Measurements from ENCODE around the gene SSBP2. TPM values are rescaled to one million over a fixed set of nuclear protein-coding genes. Genes with fewer than 3 reads are reported as not detected.
"Not testable (repeated sequence)": the region's sequence is repeated elsewhere in the genome, so short reads cannot be mapped to it uniquely, and the experiment has no call there.

The SSBP2 gene
- total RNA-seq, 2 experiments from 2014 or later, result 32.5 to 35.4 TPM

DNA sequence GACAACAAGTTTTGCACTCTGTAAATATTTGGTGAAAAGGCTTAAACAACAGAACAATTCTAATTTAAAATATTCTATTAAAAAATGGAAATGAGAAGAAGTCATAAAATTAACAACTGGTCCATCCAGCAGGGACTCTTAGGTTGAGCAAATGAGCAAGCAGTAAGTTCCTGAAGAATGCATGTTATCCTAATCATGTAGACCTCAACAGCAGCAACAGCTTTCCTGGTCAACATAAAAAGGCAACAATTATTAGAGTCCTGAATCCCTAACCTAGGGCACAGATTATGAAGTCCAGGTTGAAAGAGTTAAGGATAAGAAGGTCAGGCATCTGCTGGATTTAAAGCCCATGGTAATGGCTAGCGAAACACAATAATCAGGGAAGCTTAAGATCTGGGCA, 120.9 kb downstream of the SSBP2 start:
- peaks cover 13% of the 10 kb centered on the region for H3K36me3 Mint-ChIP-seq
- H3K27ac Mint-ChIP-seq, result no peak overlapping the region
- DNase-seq, result no peak
- no peaks in the 10 kb centered on the region for H3K27me3 Mint-ChIP-seq
- POLR2A ChIA-PET, result interaction anchor here (0.7 kb wide), 1 partner anchor 835 kb away, joined by 3 read pairs; no protein-coding TSS in a partner anchor
- H3K9me3 Mint-ChIP-seq, result peaks cover 5% of the 10 kb centered on the region
- peaks cover 4% of the 10 kb centered on the region for H3K4me1 Mint-ChIP-seq
- ATAC-seq (ENCODE audit: low read depth), result no peak
- no peak overlapping the region for H3K4me3 Mint-ChIP-seq

DNA sequence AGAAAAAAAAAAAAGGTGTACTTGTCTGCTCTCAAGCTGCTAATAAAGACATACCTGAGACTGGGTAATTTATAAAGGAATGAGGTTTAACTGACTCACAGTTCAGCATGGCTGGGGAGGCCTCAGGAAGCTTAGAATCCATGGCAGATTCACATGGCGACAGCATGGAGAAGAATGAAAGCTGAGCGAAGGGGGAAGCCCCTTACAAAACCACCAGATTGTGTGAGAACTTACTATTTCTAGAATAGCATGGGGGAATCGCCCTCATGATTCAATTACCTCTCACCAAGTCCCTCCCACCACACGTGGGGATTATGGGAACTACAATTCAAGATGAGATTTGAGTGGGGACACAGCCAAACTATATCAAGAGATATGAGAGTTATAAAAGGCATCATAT, 122.8 kb downstream of the SSBP2 start:
- H3K9me3 Mint-ChIP-seq; DNase-seq; H3K4me1 Mint-ChIP-seq; H3K4me3 Mint-ChIP-seq; H3K27me3 Mint-ChIP-seq; ATAC-seq (ENCODE audit: low read depth); H3K27ac Mint-ChIP-seq; POLR2A ChIA-PET: not testable (repeated sequence)
- H3K36me3 Mint-ChIP-seq, result peaks cover 13% of the 10 kb centered on the region

DNA sequence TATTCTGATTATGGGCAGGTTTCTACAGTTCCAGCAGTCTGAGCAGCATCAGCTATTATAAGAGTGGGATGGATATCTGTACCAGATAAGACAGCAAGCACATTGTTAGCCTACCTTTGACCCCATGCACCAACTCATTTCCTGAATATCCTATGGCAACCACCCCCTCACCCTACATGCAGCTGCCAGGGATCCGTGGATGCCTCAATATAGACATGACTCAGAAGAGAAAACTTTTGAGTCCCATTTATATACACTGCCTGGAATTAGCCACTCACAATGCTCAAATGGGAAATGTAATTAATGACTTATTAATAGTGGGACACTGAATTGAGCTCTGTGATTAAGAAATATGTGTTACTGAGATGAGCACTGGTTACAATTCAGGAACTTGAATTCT, 124.4 kb downstream of the SSBP2 start:
- DNase-seq (no peak), ATAC-seq (ENCODE audit: low read depth) (no peak)
- peaks cover 4% of the 10 kb centered on the region for H3K4me1 Mint-ChIP-seq
- peaks cover 10% of the 10 kb centered on the region for H3K9me3 Mint-ChIP-seq
- no peaks in the 10 kb centered on the region for H3K27me3 Mint-ChIP-seq
- no peak overlapping the region for H3K27ac Mint-ChIP-seq
- H3K36me3 Mint-ChIP-seq, result peaks cover 13% of the 10 kb centered on the region
- no peak overlapping the region for H3K4me3 Mint-ChIP-seq
- POLR2A ChIA-PET, result no interaction called here

DNA sequence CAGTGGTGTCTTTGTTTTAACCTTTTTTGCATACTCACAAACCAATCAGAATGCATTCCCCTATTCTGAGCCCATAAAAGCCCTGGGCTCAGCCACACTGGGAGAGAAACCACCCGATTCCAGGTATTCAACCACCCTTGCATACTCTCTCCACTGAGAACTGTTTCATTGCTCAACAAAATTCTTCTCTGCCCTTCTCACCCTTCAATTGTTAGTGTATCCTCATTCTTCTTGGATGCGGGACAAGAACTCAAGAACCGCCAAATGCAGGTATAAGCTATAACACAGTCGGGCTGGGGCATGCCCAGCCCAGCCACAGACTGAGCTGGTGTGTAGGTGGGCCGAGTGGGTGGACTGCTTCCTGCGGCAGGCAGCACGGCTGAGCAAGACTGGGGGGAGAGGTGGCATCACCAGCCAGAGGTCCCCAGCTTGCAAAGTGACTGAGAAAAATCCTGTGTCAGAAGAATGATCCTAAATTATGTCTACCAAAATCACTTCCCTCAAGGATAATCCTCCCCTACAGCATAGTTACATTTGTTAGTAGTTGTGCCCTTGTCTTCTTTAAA, 141.0 kb downstream of the SSBP2 start:
- POLR2A ChIA-PET, result no interaction called here
- peaks cover 26% of the 10 kb centered on the region for H3K36me3 Mint-ChIP-seq
- no peaks in the 10 kb centered on the region for H3K4me1 Mint-ChIP-seq
- no peak overlapping the region for H3K27ac Mint-ChIP-seq
- H3K9me3 Mint-ChIP-seq, result peaks cover 17% of the 10 kb centered on the region
- no peak overlapping the region for H3K4me3 Mint-ChIP-seq
- DNase-seq (no peak), ATAC-seq (ENCODE audit: low read depth) (no peak)
- H3K27me3 Mint-ChIP-seq, result no peaks in the 10 kb centered on the region

DNA sequence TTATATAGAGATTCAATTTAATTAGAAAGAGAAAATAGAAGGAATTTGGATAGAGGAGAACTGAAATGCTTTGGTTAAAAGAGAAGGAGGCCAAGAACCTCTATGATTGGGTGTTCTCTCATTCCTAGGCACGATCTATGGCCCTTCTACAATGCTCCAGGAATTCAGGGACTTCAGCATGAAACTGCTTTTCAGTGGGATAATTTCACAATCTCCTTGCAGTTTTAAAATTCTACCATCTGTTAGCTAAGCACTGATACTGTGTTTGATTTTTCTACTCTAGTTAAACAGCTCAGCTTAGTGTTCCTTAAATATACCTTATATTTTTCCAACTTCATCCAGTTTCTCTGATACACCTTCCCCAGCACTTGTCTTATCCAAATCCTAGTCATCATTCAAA, 141.9 kb downstream of the SSBP2 start:
- H3K27me3 Mint-ChIP-seq, result no peaks in the 10 kb centered on the region
- H3K9me3 Mint-ChIP-seq, result peaks cover 16% of the 10 kb centered on the region
- ATAC-seq (ENCODE audit: low read depth) (no peak), DNase-seq (no peak)
- peaks cover 21% of the 10 kb centered on the region for H3K36me3 Mint-ChIP-seq
- no peak overlapping the region for H3K4me3 Mint-ChIP-seq
- POLR2A ChIA-PET, result no interaction called here
- H3K27ac Mint-ChIP-seq, result no peak overlapping the region
- peaks cover 1% of the 10 kb centered on the region for H3K4me1 Mint-ChIP-seq

DNA sequence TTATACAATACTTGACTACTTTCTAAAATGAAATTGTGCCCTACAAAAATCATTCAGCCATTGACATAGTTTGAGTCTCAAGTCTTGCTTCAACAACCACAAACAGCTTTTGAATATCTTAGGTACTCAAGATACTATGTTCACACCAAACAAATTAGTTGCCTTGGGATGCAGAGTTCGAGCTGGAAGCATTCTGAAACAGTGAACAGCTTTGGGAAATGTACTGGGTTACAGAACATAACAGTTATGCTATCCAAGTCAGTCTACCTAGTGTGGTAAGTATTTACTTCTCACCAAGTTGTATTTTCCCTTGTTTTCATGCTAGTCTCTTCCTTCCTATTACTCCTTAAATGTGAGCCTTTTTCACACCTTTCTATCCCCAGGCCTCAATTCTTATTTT, 143.2 kb downstream of the SSBP2 start:
- Mint-ChIP-seq H3K4me1 (peaks cover 1% of the 10 kb centered on the region), H3K4me3 (no peak overlapping the region), H3K27me3 (no peaks in the 10 kb centered on the region), H3K27ac (no peak overlapping the region), H3K9me3 (peaks cover 12% of the 10 kb centered on the region), H3K36me3 (peaks cover 13% of the 10 kb centered on the region)
- DNase-seq, result no peak
- ATAC-seq (ENCODE audit: low read depth), result no peak
- POLR2A ChIA-PET, result no interaction called here

DNA sequence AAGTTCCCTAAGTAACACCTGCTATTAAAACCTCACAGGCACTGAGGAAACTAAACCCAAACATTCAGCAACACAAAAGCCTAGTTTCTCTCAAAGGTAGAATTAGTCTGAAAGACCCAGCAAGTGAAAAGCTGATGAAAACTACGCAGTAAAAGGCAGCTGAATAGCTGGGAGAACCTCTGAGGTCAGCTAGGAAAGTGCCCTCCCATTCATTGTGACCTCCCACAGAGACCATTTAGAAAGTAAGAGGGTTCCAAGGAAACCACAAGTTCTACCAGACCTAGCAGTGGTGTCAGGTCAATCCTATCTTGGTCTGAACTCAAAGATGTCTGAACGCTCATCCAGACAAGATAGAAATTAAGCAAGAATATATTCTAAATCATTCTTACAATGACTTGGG, 144.7 kb downstream of the SSBP2 start:
- Mint-ChIP-seq H3K4me1 (peaks cover 1% of the 10 kb centered on the region), H3K9me3 (peaks cover 12% of the 10 kb centered on the region), H3K27ac (no peak overlapping the region), H3K27me3 (no peaks in the 10 kb centered on the region), H3K4me3 (no peak overlapping the region), H3K36me3 (peaks cover 13% of the 10 kb centered on the region)
- no peak for DNase-seq
- POLR2A ChIA-PET, result no interaction called here
- no peak for ATAC-seq (ENCODE audit: low read depth)

DNA sequence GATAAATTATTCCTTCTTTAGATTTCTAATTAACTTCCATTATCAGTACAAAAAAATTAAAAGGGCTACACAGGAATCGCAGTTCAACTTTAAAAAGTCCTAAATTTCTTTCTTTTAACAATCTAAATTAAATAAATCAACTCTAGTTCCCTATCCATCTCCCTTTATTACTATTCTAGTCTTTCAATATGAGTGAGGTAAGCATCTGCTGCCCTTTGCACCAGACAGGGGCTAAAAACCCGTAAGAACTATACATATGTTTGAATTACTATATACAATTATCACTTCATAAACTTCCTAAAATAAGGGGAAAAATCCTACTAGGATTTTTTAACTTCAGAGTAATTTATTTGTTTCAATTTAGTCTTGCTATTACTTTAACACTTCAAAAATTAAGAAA, 145.6 kb downstream of the SSBP2 start:
- H3K36me3 Mint-ChIP-seq, result peaks cover 13% of the 10 kb centered on the region
- H3K4me1 Mint-ChIP-seq, result peaks cover 1% of the 10 kb centered on the region
- H3K27me3 Mint-ChIP-seq, result no peaks in the 10 kb centered on the region
- ATAC-seq (ENCODE audit: low read depth) (no peak), DNase-seq (no peak)
- POLR2A ChIA-PET, result no interaction called here
- H3K9me3 Mint-ChIP-seq, result peaks cover 10% of the 10 kb centered on the region
- H3K4me3 Mint-ChIP-seq, result no peak overlapping the region
- no peak overlapping the region for H3K27ac Mint-ChIP-seq

DNA sequence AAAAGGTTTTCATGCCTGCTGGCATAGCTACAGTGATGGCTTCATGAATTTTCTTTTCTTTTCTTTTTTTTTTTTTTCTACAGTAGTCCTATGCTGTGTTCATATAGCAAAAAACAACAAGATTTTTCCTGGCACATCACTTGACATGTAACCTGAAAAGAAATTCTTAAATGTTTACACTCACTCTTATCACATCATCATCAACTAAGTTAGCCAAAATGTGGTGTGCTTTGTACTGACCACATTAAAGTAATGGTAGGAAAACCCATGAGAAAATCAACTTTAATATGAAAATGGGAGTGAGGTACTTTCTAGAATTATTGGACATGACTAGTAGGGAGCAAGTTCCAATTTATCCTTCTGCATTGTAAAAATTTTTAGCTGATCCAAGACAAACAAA, 146.7 kb downstream of the SSBP2 start:
- ATAC-seq (ENCODE audit: low read depth) (no peak), DNase-seq (no peak)
- H3K4me1 Mint-ChIP-seq, result peaks cover 1% of the 10 kb centered on the region
- H3K27ac Mint-ChIP-seq, result no peak overlapping the region
- peaks cover 4% of the 10 kb centered on the region for H3K9me3 Mint-ChIP-seq
- POLR2A ChIA-PET, result no interaction called here
- H3K27me3 Mint-ChIP-seq, result no peaks in the 10 kb centered on the region
- no peak overlapping the region for H3K4me3 Mint-ChIP-seq
- peaks cover 5% of the 10 kb centered on the region for H3K36me3 Mint-ChIP-seq

DNA sequence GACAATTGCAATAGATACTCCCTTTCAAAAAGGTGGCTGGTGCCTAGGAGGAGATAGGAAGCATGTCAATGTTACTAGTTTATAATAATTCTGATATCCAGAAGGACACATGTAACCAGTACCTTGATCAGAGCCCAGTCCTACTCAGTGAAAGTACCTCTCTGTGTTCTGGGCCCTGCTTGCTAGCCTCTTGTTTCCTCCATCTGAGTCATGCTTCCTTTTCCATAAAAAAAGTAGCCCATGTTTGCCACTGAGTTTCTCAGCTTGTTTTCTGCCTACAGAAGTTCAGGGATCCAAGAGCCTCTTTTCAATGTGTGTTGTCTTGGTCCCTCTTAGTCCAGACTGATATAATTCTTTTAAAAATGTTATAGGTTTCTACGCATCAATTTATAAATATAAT, 149.0 kb downstream of the SSBP2 start:
- ATAC-seq (ENCODE audit: low read depth) (no peak), DNase-seq (no peak)
- no peak overlapping the region for H3K27ac Mint-ChIP-seq
- POLR2A ChIA-PET, result no interaction called here
- H3K9me3 Mint-ChIP-seq, result peaks cover 2% of the 10 kb centered on the region
- H3K4me3 Mint-ChIP-seq, result no peak overlapping the region
- H3K36me3 Mint-ChIP-seq, result peaks cover 3% of the 10 kb centered on the region
- no peaks in the 10 kb centered on the region for H3K27me3 Mint-ChIP-seq
- H3K4me1 Mint-ChIP-seq, result peaks cover 1% of the 10 kb centered on the region

DNA sequence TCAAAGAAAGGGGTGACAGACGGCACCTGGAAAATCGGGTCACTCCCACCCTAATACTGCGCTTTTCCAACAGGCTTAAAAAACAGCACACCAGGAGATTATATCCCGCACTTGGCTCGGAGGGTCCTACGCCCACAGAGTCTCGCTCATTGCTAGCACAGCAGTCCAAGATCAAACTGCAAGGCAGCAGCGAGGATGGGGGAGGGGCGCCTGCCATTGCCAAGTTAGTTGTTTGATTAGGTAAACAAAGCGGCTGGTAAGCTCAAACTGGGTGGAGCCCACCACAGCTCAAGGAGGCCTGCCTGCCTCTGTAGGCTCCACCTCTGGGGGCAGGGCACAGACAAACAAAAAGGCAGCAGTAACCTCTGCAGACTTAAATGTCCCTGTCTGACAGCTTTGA, 158.8 kb downstream of the SSBP2 start:
- H3K4me3 Mint-ChIP-seq; POLR2A ChIA-PET; H3K27me3 Mint-ChIP-seq; H3K27ac Mint-ChIP-seq; H3K4me1 Mint-ChIP-seq; DNase-seq; H3K9me3 Mint-ChIP-seq; ATAC-seq (ENCODE audit: low read depth); H3K36me3 Mint-ChIP-seq: not testable (repeated sequence)

DNA sequence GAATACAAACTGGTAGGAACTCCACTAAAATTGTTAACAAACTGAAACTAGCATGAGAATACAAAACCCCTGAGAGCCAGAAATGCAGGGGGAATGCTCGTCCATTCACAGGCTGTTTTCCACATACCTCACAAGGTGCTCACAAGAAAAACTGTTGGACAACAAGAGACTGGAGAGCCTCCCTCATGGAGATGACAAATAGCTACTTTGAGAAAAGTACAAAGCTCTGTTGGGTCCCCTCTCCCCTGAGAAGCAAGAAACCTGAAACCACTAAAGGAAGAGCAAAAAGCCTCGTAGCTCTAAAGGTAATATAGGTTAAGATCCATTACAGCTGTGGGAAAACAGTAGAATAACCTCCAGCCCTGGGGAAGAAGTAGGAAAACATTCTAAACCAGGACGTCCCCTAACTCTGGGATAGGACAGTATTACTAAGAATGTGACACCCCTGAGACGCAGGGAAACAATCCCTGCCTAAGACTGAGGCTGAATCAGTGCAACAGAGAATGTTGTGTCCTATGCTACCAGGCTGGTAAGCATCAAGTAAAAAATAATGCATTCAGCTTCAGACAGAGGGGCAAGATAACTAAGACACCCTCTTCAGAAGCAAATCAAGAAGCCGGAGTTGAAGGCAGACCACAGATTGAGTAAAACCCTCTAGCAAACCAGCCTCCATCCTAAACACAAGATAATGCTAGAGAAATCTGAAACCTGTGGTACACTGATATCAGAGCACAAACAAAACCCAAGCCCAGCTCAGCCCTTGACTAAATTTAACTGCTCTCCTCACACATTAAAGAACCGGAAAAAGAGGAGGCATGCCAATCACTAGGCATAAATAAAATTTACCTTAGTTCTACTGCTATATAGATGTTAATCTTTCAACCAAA, 160.2 kb downstream of the SSBP2 start:
- POLR2A ChIA-PET, result no interaction called here
- no peaks in the 10 kb centered on the region for H3K27me3 Mint-ChIP-seq
- no peak overlapping the region for H3K27ac Mint-ChIP-seq
- H3K9me3 Mint-ChIP-seq, result peaks cover 3% of the 10 kb centered on the region
- H3K36me3 Mint-ChIP-seq, result peaks cover 2% of the 10 kb centered on the region
- ATAC-seq (ENCODE audit: low read depth) (no peak), DNase-seq (no peak)
- no peak overlapping the region for H3K4me3 Mint-ChIP-seq
- peaks cover 2% of the 10 kb centered on the region for H3K4me1 Mint-ChIP-seq

DNA sequence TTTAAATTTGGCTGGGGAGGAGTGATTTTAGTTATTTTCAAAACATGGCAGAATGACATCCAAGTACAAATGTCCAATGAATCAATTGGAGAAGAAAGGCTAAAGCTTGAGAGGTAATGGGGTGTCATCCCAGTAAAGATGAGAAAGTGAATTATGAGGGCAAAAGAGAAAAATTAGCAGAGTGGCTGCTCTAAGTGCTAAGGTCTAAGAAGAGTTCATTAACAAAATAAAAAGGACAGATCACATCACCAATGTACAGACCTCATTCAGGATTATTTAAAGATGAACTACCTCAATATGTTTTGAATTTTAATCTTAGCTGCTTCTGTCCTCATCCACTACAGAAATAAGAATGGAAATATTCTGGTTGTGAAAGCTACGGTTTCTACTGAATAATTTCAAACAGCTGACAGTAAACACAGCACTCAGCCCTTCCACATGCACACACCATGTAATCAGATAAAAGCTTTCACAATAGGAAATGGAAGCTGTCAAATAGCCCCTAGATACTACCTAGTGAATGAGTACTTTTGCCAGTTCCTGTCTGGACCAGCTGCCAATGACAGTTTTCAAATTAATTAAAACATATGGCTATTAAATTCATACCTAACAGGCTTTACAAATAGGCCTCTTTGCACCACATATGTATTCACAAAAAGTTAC, 171.5 kb downstream of the SSBP2 start:
- DNase-seq (no peak), ATAC-seq (ENCODE audit: low read depth) (peak; percentile 22)
- Mint-ChIP-seq H3K4me3 (no peak overlapping the region), H3K27me3 (no peaks in the 10 kb centered on the region), H3K4me1 (peaks cover 5% of the 10 kb centered on the region), H3K36me3 (peaks cover 2% of the 10 kb centered on the region), H3K27ac (no peak overlapping the region), H3K9me3 (peaks cover 3% of the 10 kb centered on the region)
- POLR2A ChIA-PET, result no interaction called here

DNA sequence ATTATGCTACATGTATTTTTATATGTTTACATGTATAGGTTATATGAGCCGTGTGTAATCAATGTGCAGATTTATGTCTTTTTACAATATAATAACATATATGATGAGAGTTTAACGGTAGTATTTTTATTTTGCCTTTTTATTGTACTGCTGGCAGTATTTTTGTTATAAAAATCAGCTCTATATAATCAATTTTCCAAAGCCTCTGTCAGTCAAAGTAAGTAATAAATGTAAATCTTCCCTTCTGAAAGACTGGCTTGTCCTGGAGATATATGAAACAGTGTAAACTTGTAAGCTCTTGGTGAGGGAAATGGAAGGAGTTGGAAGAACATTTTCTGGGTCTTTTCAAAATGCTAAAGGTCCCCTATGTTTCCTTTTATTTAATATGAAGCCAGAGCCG, 173.8 kb downstream of the SSBP2 start:
- peaks cover 3% of the 10 kb centered on the region for H3K9me3 Mint-ChIP-seq
- POLR2A ChIA-PET, result no interaction called here

More for the DNA sequence above, 173.8 kb downstream of the SSBP2 start:
- Mint-ChIP-seq H3K27me3 (no peaks in the 10 kb centered on the region), H3K4me1 (peaks cover 5% of the 10 kb centered on the region), H3K27ac (no peak overlapping the region), H3K36me3 (peaks cover 3% of the 10 kb centered on the region), H3K4me3 (no peak overlapping the region)
- ATAC-seq (ENCODE audit: low read depth) (no peak), DNase-seq (no peak)

Data from activated naive CD8-positive, alpha-beta T cell treated with anti-CD3 and anti-CD28 coated beads, Interleukin-2, amount 10 ng/mL, durations not matched to agents 7 days and 5 days (primary cell).